Calu3 (cell line): ENCODE results near the gene RIPK4. TPM values are rescaled to one million over a fixed set of nuclear protein-coding genes. Genes with fewer than 3 reads are reported as not detected.
"Not testable (repeated sequence)": the region's sequence is repeated elsewhere in the genome, so short reads cannot be mapped to it uniquely, and the experiment has no call there.

Experiments
- BruUV-seq: library from RNA; stranded (reverse); fragments of 400-500 nt; replicated peaks from 2 replicates; lab custom pipeline; 2021; lab: Mats Ljungman, UMichigan
- CTCF ChIA-PET: fragments of 300-600 bp; sonication (Branson Sonifier 250); formaldehyde crosslinking; loops from one replicate; lab custom pipeline; 2022; ENCODE audit warnings: antibody characterized with exemption; lab: Charles Lee
- DNase-seq: peaks from one replicate; pipeline ENCODE4 v3.0.0; 2022
- H3K27ac Mint-ChIP-seq: one replicate; pipeline ENCODE4 v1.8.0; 2022; ENCODE audit warnings: mixed read lengths; ENCODE audit not compliant: unreplicated experiment
- H3K27me3 Mint-ChIP-seq: one replicate; pipeline ENCODE4 v1.8.0; 2022; ENCODE audit warnings: mixed read lengths; ENCODE audit not compliant: unreplicated experiment
- H3K36me3 Mint-ChIP-seq: one replicate; pipeline ENCODE4 v1.8.0; 2022; ENCODE audit warnings: mild to moderate bottlenecking, moderate library complexity, mixed read lengths; ENCODE audit not compliant: insufficient read depth, unreplicated experiment
- H3K4me1 Mint-ChIP-seq: one replicate; pipeline ENCODE4 v1.8.0; 2022; ENCODE audit warnings: mild to moderate bottlenecking, low read depth, mixed read lengths; ENCODE audit not compliant: unreplicated experiment
- H3K4me3 Mint-ChIP-seq: one replicate; pipeline ENCODE4 v1.8.0; 2022; ENCODE audit warnings: mild to moderate bottlenecking, low read depth, moderate library complexity, mixed read lengths; ENCODE audit not compliant: unreplicated experiment
- H3K9me3 Mint-ChIP-seq: one replicate; pipeline ENCODE4 v1.8.0; 2022; ENCODE audit warnings: low read depth, mixed read lengths; ENCODE audit not compliant: unreplicated experiment
- CTCF ChIP-seq: fragments of 200-600 bp; IDR thresholded peaks from one replicate; pipeline ENCODE4 v1.8.0; 2022; ENCODE audit warnings: antibody characterized with exemption; ENCODE audit not compliant: unreplicated experiment
- intact Hi-C: fragments of 100-400 bp; cut with micrococcal nuclease; formaldehyde crosslinking; loops from one replicate; pipeline ENCODE4 v1.10.0; 2022; ENCODE audit not compliant: unreplicated experiment
- total RNA-seq: library from RNA; stranded (reverse); gene quantifications from 2 replicates; pipeline ENCODE4 v1.2.3, GENCODE V29; 2022

The RIPK4 gene
- total RNA-seq, 1 experiment from 2014 or later = 30.3 TPM

- H3K27ac Mint-ChIP-seq = no peak overlapping the region
- DNase-seq = no peak
- CTCF ChIA-PET = no interaction called here
- no peaks in the 10 kb centered on the region for H3K9me3 Mint-ChIP-seq
- H3K27me3 Mint-ChIP-seq = no peaks in the 10 kb centered on the region
- intact Hi-C loops = no loop called here
- TF ChIP-seq CTCF = no peak
- H3K4me1 Mint-ChIP-seq = peaks cover 35% of the 10 kb centered on the region
- no peak overlapping the region for H3K4me3 Mint-ChIP-seq
- no peaks in the 10 kb centered on the region for H3K36me3 Mint-ChIP-seq
- no TSS peak for BruUV-seq
These were observed 65.1 kb downstream of the RIPK4 start for GRCh38 chr21:41701749-41702148.

GRCh38 chr21:41699311-41699710, 67.5 kb downstream of the RIPK4 start:
- no peak for DNase-seq
- peaks cover 11% of the 10 kb centered on the region for H3K4me1 Mint-ChIP-seq
- no peaks in the 10 kb centered on the region for H3K36me3 Mint-ChIP-seq
- no peak overlapping the region for H3K27ac Mint-ChIP-seq
- no peak for TF ChIP-seq CTCF
- H3K4me3 Mint-ChIP-seq = no peak overlapping the region
- H3K27me3 Mint-ChIP-seq = no peaks in the 10 kb centered on the region
- intact Hi-C loops = no loop called here
- BruUV-seq = no TSS peak
- no peaks in the 10 kb centered on the region for H3K9me3 Mint-ChIP-seq
- CTCF ChIA-PET = no interaction called here

- intact Hi-C loops = no loop called here
- TF ChIP-seq CTCF = no peak
- Mint-ChIP-seq H3K27me3 (no peaks in the 10 kb centered on the region), H3K4me1 (peaks cover 6% of the 10 kb centered on the region), H3K36me3 (no peaks in the 10 kb centered on the region), H3K9me3 (no peaks in the 10 kb centered on the region), H3K4me3 (no peak overlapping the region), H3K27ac (no peak overlapping the region)
- BruUV-seq = no TSS peak
- CTCF ChIA-PET = no interaction called here
- DNase-seq = no peak
These were observed 68.8 kb downstream of the RIPK4 start for GRCh38 chr21:41698071-41698470.

- Mint-ChIP-seq H3K27ac (no peak overlapping the region), H3K4me3 (no peak overlapping the region), H3K27me3 (no peaks in the 10 kb centered on the region), H3K36me3 (no peaks in the 10 kb centered on the region), H3K4me1 (no peaks in the 10 kb centered on the region), H3K9me3 (no peaks in the 10 kb centered on the region)
- no peak for TF ChIP-seq CTCF
- no peak for DNase-seq
- BruUV-seq = no TSS peak
- intact Hi-C loops = no loop called here
- CTCF ChIA-PET = interaction anchor here (1.0 kb wide), 1 partner anchor 12 kb away, joined by 4 read pairs; no protein-coding TSS in a partner anchor
These were observed 71.3 kb downstream of the RIPK4 start for GRCh38 chr21:41695513-41695912.

GRCh38 chr21:41694042-41694441, 72.8 kb downstream of the RIPK4 start:
- H3K9me3 Mint-ChIP-seq, H3K27ac Mint-ChIP-seq, DNase-seq, BruUV-seq, H3K36me3 Mint-ChIP-seq, H3K27me3 Mint-ChIP-seq, CTCF ChIA-PET, H3K4me1 Mint-ChIP-seq, intact Hi-C loops, H3K4me3 Mint-ChIP-seq: not testable (repeated sequence)
